Central memory CD8-positive, alpha-beta T cell (primary cell): ENCODE data around the gene CORO6.
"Not testable (repeated sequence)": the region's sequence is repeated elsewhere in the genome, so short reads cannot be mapped to it uniquely, and the experiment has no call there.

Experiments
- ATAC-seq: fragments of 150-1000 bp; cut with Tn5 transposase; replicated peaks from 2 replicates; pipeline ENCODE4 v1.10.0; 2022; ENCODE audit warnings: mild to moderate bottlenecking, moderate FRiP score, moderate number of reproducible peaks; ENCODE audit not compliant: poor library complexity, severe bottlenecking; ENCODE audit errors: extremely low read depth
- DNase-seq, 2 donors: peaks; one replicate each; pipeline ENCODE4 v3.0.0; 2021; ENCODE audit warnings: low spot score in 2 of 2
- H3K27ac Mint-ChIP-seq: one replicate; pipeline ENCODE4 v1.8.0; 2022; ENCODE audit warnings: low read depth, mild to moderate bottlenecking, moderate library complexity, mixed read lengths
- H3K27me3 Mint-ChIP-seq: one replicate; pipeline ENCODE4 v1.8.0; 2022; ENCODE audit warnings: mixed read lengths
- H3K36me3 Mint-ChIP-seq: one replicate; pipeline ENCODE4 v1.8.0; 2022; ENCODE audit warnings: mild to moderate bottlenecking, moderate library complexity, mixed read lengths; ENCODE audit not compliant: insufficient read depth
- H3K4me1 Mint-ChIP-seq: one replicate; pipeline ENCODE4 v1.8.0; 2022; ENCODE audit warnings: mixed read lengths
- H3K4me3 Mint-ChIP-seq: one replicate; pipeline ENCODE4 v1.8.0; 2022; ENCODE audit warnings: mild to moderate bottlenecking, moderate library complexity, mixed read lengths
- H3K9me3 Mint-ChIP-seq: one replicate; pipeline ENCODE4 v1.8.0; 2022; ENCODE audit warnings: mixed read lengths

The CORO6 gene

DNA sequence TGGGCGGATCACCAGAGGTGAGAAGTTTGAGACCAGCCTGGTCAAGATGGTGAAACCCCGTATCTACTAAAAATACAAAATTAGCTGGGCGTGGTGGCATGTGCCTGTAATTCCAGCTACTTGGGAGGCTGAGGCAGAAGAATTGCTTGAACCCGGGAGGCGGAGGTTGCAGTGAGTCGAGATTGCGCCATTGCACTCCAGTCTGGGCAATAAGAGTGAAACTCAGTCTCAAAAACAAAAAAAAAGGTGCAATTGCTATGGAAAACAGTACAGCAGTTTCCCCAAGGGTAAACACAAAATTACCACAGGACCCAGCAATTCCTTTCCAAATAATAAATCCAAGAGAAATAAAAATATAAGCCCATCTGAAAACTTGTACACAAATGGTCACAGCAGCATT, 29.2 kb upstream of the CORO6 start:
- H3K4me1 Mint-ChIP-seq, ATAC-seq, H3K4me3 Mint-ChIP-seq, H3K9me3 Mint-ChIP-seq, H3K27me3 Mint-ChIP-seq, H3K27ac Mint-ChIP-seq, DNase-seq: not testable (repeated sequence)
- peaks cover 34% of the 10 kb centered on the region for H3K36me3 Mint-ChIP-seq

GRCh38 chr17:29650396-29650795, 27.7 kb upstream of the CORO6 start:
- H3K36me3 Mint-ChIP-seq, result peaks cover 40% of the 10 kb centered on the region
- H3K27me3 Mint-ChIP-seq, result no peaks in the 10 kb centered on the region
- H3K4me1 Mint-ChIP-seq, result no peaks in the 10 kb centered on the region
- H3K4me3 Mint-ChIP-seq, result no peak overlapping the region
- no peaks in the 10 kb centered on the region for H3K9me3 Mint-ChIP-seq
- peak overlapping the region; percentile 71 for H3K27ac Mint-ChIP-seq
- no peak for ATAC-seq
- DNase-seq, result no peak

- H3K27ac Mint-ChIP-seq, result peak overlapping the region; percentile 71
- peaks cover 41% of the 10 kb centered on the region for H3K36me3 Mint-ChIP-seq
- DNase-seq, result no peak
Observed at GRCh38 chr17:29649359-29649758, 26.6 kb upstream of the CORO6 start.

DNA sequence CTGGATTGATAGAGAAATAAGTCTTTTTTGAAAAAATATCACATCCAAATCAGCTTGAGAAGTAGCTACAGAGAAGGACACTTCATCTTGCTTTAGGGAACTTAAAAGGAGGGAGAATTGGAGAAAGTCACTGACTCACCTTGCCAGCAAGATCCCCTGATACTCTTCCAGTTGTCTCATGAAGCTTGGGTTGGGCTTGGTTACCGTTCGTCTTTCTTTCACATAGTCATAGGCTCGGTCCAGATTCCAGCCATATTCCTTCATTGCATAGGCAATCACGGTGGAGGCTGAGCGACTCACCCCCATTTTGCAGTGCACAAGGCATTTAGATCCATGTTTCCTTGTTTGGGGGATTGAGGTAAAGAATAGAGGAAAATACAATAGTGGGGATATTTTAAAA, 25.3 kb upstream of the CORO6 start:
- peaks cover 48% of the 10 kb centered on the region for H3K36me3 Mint-ChIP-seq
- no peak for ATAC-seq

More at GRCh38 chr17:29649359-29649758, 26.6 kb upstream of the CORO6 start:
- ATAC-seq, result no peak
- no peaks in the 10 kb centered on the region for H3K27me3 Mint-ChIP-seq
- no peaks in the 10 kb centered on the region for H3K4me1 Mint-ChIP-seq
- H3K9me3 Mint-ChIP-seq, result no peaks in the 10 kb centered on the region
- no peak overlapping the region for H3K4me3 Mint-ChIP-seq

GRCh38 chr17:29645515-29646051, 22.9 kb upstream of the CORO6 start:
- DNase-seq (no peak), ATAC-seq (no peak)
- no peaks in the 10 kb centered on the region for H3K27me3 Mint-ChIP-seq
- H3K27ac Mint-ChIP-seq, result no peak overlapping the region
- no peak overlapping the region for H3K4me3 Mint-ChIP-seq
- H3K36me3 Mint-ChIP-seq, result peaks cover 42% of the 10 kb centered on the region
- no peaks in the 10 kb centered on the region for H3K9me3 Mint-ChIP-seq
- peaks cover 4% of the 10 kb centered on the region for H3K4me1 Mint-ChIP-seq

More for the DNA sequence above, 25.3 kb upstream of the CORO6 start:
- H3K9me3 Mint-ChIP-seq, result no peaks in the 10 kb centered on the region
- no peaks in the 10 kb centered on the region for H3K27me3 Mint-ChIP-seq
- no peak overlapping the region for H3K4me3 Mint-ChIP-seq
- H3K27ac Mint-ChIP-seq, result no peak overlapping the region
- no peaks in the 10 kb centered on the region for H3K4me1 Mint-ChIP-seq
- DNase-seq, result no peak

GRCh38 chr17:29643817-29644160, 21.1 kb upstream of the CORO6 start:
- no peak for DNase-seq
- no peak overlapping the region for H3K4me3 Mint-ChIP-seq
- H3K9me3 Mint-ChIP-seq, result no peaks in the 10 kb centered on the region
- peaks cover 35% of the 10 kb centered on the region for H3K36me3 Mint-ChIP-seq
- peaks cover 11% of the 10 kb centered on the region for H3K4me1 Mint-ChIP-seq
- no peaks in the 10 kb centered on the region for H3K27me3 Mint-ChIP-seq
- H3K27ac Mint-ChIP-seq, result peak overlapping the region; percentile 35
- no peak for ATAC-seq

DNA sequence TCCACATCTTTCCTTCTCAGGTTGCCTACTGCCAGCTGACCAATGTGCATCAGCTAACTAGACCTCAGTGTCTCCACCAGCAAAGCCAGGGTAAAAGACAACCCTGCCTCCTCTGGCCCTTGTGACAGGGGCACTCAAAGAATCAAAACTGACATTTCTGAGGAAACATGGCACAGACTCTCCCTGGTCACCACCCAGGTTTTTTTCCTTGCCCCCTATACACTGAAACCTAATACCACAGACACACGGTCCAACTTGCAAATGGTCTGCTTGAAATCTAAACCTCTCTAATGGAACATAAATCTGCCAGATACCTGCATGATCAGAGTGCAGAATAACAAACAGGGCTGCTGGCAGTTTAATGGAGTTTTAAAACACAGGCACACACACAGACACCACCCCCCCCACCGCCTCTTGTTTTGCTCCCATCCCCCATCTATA, 19.5 kb upstream of the CORO6 start:
- peak overlapping the region; percentile 39 for H3K27ac Mint-ChIP-seq
- ATAC-seq (no peak), DNase-seq (no peak)
- H3K9me3 Mint-ChIP-seq, result no peaks in the 10 kb centered on the region
- H3K27me3 Mint-ChIP-seq, result no peaks in the 10 kb centered on the region
- H3K36me3 Mint-ChIP-seq, result peaks cover 31% of the 10 kb centered on the region
- H3K4me1 Mint-ChIP-seq, result peaks cover 11% of the 10 kb centered on the region
- H3K4me3 Mint-ChIP-seq, result no peak overlapping the region

DNA sequence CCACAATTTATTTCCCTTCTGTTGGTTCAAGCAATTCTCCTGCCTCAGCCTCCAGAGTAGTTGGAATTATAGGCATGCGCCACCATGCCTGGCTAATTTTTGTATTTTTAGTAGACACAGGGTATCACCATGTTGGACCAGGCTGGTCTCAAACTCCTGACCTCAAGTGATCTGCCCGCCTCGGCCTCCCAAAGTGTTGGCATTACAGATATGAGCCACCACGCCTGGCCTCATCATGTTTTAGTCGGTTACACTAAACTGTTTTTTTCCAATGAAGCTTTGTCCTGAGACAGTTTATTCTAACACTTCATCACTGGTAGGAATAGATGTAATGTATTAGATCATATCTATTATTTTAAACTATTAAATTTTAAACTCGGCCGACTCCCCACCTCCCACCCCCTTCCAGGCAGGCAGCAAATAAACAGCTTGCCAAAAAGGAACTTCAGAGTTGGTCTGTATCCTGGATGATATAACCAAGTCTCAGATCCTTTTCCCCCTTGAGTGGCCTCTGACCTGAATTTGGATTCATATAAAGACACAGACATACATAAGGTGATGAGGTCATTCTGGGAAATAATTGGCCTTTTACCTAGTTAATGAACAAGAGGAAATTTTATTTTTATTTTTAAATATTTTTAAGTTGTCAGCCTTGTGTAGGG, 18.4 kb upstream of the CORO6 start:
- H3K27ac Mint-ChIP-seq, result no peak overlapping the region
- peaks cover 32% of the 10 kb centered on the region for H3K36me3 Mint-ChIP-seq
- ATAC-seq (no peak), DNase-seq (no peak)
- H3K4me3 Mint-ChIP-seq, result no peak overlapping the region
- peaks cover 11% of the 10 kb centered on the region for H3K4me1 Mint-ChIP-seq
- no peaks in the 10 kb centered on the region for H3K9me3 Mint-ChIP-seq
- no peaks in the 10 kb centered on the region for H3K27me3 Mint-ChIP-seq

GRCh38 chr17:29640413-29640812, 17.7 kb upstream of the CORO6 start:
- Mint-ChIP-seq H3K36me3 (peaks cover 30% of the 10 kb centered on the region), H3K9me3 (no peaks in the 10 kb centered on the region), H3K4me3 (no peak overlapping the region), H3K4me1 (peaks cover 11% of the 10 kb centered on the region), H3K27ac (no peak overlapping the region), H3K27me3 (no peaks in the 10 kb centered on the region)
- ATAC-seq (no peak), DNase-seq (no peak)

GRCh38 chr17:29633886-29634285, 11.2 kb upstream of the CORO6 start:
- DNase-seq (no peak), ATAC-seq (no peak)
- peak overlapping the region; percentile 10 for H3K27ac Mint-ChIP-seq
- H3K27me3 Mint-ChIP-seq, result no peaks in the 10 kb centered on the region
- H3K36me3 Mint-ChIP-seq, result peaks cover 50% of the 10 kb centered on the region
- H3K4me3 Mint-ChIP-seq, result no peak overlapping the region
- H3K4me1 Mint-ChIP-seq, result peaks cover 22% of the 10 kb centered on the region
- no peaks in the 10 kb centered on the region for H3K9me3 Mint-ChIP-seq

- Mint-ChIP-seq H3K36me3 (peaks cover 52% of the 10 kb centered on the region), H3K4me1 (peaks cover 36% of the 10 kb centered on the region), H3K9me3 (no peaks in the 10 kb centered on the region), H3K27ac (peak overlapping the region; percentile 2), H3K27me3 (no peaks in the 10 kb centered on the region), H3K4me3 (no peak overlapping the region)
- DNase-seq, result no peak
- no peak for ATAC-seq
Observed at GRCh38 chr17:29630630-29631193, 8.0 kb upstream of the CORO6 start.

DNA sequence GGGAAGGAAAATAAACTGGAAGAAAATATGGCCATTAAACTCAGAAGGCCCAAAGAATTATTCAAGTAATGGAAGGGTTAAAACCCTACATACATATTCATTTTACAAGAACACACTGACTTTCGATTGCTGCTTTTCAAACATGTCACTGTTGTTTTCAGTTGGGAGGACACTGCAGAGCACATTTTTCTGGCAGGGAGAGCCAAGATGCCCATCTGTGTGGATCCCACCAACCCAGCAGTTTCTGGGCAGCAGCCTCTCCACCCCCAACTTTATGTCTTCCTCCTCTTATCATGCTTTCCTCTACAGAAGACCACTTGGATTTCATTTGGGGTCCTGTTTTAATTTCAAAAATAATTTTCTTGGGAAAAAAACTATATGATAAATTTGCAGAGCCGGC, 7.1 kb upstream of the CORO6 start:
- ATAC-seq (no peak), DNase-seq (no peak)
- no peaks in the 10 kb centered on the region for H3K9me3 Mint-ChIP-seq
- no peaks in the 10 kb centered on the region for H3K27me3 Mint-ChIP-seq
- no peak overlapping the region for H3K4me3 Mint-ChIP-seq
- peaks cover 47% of the 10 kb centered on the region for H3K36me3 Mint-ChIP-seq
- H3K4me1 Mint-ChIP-seq, result peaks cover 36% of the 10 kb centered on the region
- H3K27ac Mint-ChIP-seq, result peak overlapping the region; percentile 2

DNA sequence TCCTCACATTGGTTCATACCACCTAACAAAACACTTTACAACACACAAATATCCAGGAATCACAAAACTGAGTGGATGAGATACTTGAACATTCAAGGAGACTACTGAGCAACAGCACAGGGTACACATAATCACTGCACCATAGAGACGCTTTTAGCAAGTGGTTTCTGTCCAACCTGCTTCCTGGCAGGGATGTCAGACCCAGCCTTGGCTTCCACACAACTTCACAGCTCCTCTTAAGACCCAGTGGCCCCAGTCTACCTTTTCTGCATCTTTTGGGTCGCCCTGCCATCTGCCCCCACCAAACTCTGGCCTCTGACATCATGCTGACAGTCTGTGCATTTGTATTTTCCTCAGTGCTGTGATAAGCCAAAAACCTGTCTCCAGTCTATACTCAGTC, 5.9 kb upstream of the CORO6 start:
- Mint-ChIP-seq H3K27ac (peak overlapping the region; percentile 2), H3K9me3 (no peaks in the 10 kb centered on the region), H3K27me3 (no peaks in the 10 kb centered on the region), H3K36me3 (peaks cover 39% of the 10 kb centered on the region), H3K4me1 (peaks cover 34% of the 10 kb centered on the region), H3K4me3 (no peak overlapping the region)
- ATAC-seq (no peak), DNase-seq (no peak)
